Measurements from ENCODE around the gene ITGB4.

DNA sequence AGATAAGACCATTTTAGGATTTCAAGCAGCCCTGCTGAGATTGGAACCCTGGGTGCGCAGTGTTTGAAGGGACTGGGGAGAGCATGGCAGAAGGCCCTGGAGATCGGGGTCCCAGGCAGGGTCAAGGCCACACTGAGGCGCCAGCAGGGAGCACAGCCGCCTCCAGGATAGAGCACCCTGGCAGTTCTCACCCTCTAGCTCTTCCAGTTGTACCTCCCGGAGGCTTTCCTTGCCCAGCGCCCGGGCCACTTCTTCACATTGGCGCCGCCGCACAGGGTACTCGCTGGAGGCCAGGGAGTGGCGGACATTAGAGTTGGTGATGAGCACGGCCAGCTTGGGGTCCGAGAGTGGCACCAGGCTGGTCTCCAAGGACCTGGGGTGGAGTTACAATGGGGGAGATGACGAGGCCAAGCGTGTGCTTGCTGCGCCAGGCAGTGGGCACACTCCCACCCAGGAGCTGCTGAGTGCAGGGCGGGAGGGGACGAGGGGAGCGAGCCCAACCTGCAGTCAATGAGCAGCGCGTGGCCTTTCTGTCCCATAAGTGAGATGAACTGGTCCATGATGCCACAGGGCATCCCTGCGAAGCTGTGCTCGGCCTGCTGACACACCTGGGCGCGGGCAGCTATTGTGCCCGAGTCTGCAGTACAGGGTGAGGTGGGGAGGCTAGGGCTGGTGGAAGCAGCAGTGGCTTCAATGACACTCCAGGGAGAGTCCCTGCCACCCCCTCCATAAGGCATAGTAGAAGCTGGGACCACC is 41.4 kb downstream of the ITGB4 start:
- TF ChIP-seq, protein P1, sequence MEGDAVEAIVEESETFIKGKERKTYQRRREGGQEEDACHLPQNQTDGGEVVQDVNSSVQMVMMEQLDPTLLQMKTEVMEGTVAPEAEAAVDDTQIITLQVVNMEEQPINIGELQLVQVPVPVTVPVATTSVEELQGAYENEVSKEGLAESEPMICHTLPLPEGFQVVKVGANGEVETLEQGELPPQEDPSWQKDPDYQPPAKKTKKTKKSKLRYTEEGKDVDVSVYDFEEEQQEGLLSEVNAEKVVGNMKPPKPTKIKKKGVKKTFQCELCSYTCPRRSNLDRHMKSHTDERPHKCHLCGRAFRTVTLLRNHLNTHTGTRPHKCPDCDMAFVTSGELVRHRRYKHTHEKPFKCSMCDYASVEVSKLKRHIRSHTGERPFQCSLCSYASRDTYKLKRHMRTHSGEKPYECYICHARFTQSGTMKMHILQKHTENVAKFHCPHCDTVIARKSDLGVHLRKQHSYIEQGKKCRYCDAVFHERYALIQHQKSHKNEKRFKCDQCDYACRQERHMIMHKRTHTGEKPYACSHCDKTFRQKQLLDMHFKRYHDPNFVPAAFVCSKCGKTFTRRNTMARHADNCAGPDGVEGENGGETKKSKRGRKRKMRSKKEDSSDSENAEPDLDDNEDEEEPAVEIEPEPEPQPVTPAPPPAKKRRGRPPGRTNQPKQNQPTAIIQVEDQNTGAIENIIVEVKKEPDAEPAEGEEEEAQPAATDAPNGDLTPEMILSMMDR (IDR thresholded peaks at IDR 0.05 in 4 of 5, conservative IDR thresholded peaks at IDR 0.05 in 1 of 5), result no peak
- TF ChIP-seq POLR2A (IDR thresholded peaks at IDR 0.05), result no peak

All from gastrocnemius medialis (tissue), 4 donors.